ENCODE results near the gene MRPS34.

Gene MRPS34

GRCh38 chr16:1781758-1782407 lies 8.9 kb upstream of the MRPS34 start:
- DNase-seq (ENCODE audit: low read depth): no peak

- DNase-seq (ENCODE audit: low read depth): no peak
These were observed 8.3 kb upstream of the MRPS34 start for GRCh38 chr16:1781254-1781653.

GRCh38 chr16:1780677-1781072 lies 7.7 kb upstream of the MRPS34 start:
- no peak for DNase-seq (ENCODE audit: low read depth)

GRCh38 chr16:1779741-1780676 lies 7.1 kb upstream of the MRPS34 start:
- no peak for DNase-seq (ENCODE audit: low read depth)

GRCh38 chr16:1779234-1779701 lies 6.3 kb upstream of the MRPS34 start:
- no peak for DNase-seq (ENCODE audit: low read depth)

- DNase-seq (ENCODE audit: low read depth): no peak
These were observed 5.6 kb upstream of the MRPS34 start for GRCh38 chr16:1778200-1779179.

- no peak for DNase-seq (ENCODE audit: low read depth)
These were observed 4.7 kb upstream of the MRPS34 start for GRCh38 chr16:1777375-1778199.

- DNase-seq (ENCODE audit: low read depth): no peak
These were observed 4.0 kb upstream of the MRPS34 start for GRCh38 chr16:1776991-1777374.

GRCh38 chr16:1776672-1776955 lies 3.7 kb upstream of the MRPS34 start:
- no peak for DNase-seq (ENCODE audit: low read depth)

GRCh38 chr16:1775846-1776671 lies 3.1 kb upstream of the MRPS34 start:
- no peak for DNase-seq (ENCODE audit: low read depth)

GRCh38 chr16:1775006-1775845 lies 2.3 kb upstream of the MRPS34 start:
- no peak for DNase-seq (ENCODE audit: low read depth)

GRCh38 chr16:1774448-1774780 lies 1.5 kb upstream of the MRPS34 start:
- DNase-seq (ENCODE audit: low read depth): no peak

- no peak for DNase-seq (ENCODE audit: low read depth)
These were observed 941 bp upstream of the MRPS34 start for GRCh38 chr16:1773703-1774447.

GRCh38 chr16:1772362-1772907 lies 499 bp downstream of the MRPS34 start, which contains the start of gene EME2:
Gene EME2 (plus strand): TSS chr16:1772810. CDS start chr16:1773228, 418 bp downstream.
- no peak for DNase-seq (ENCODE audit: low read depth)

GRCh38 chr16:1771864-1772361 lies 1.0 kb downstream of the MRPS34 start:
- no peak for DNase-seq (ENCODE audit: low read depth)

- no peak for DNase-seq (ENCODE audit: low read depth)
These were observed 1.6 kb downstream of the MRPS34 start, which contains the start of gene NME3 for GRCh38 chr16:1771188-1771863. Gene NME3 (minus strand): TSS chr16:1771543. CDS start chr16:1771534, 9 bp downstream.

- no peak for DNase-seq (ENCODE audit: low read depth)
These were observed 2.4 kb downstream of the MRPS34 start for GRCh38 chr16:1770328-1771187.
